HG02642 (cell line): ENCODE results near the gene STPG2.
"Not testable (repeated sequence)": the region's sequence is repeated elsewhere in the genome, so short reads cannot be mapped to it uniquely, and the experiment has no call there.

Experiments used
- ATAC-seq: cut with Tn5 transposase; IDR thresholded peaks from one replicate; pipeline ENCODE4 v1.9.1; 2021; ENCODE audit warnings: mild to moderate bottlenecking; ENCODE audit not compliant: unreplicated experiment, poor library complexity

Gene STPG2

GRCh38 chr4:97662133-97662532 is 481.1 kb downstream of the STPG2 start:
- no peak for ATAC-seq

- ATAC-seq: no peak
Measured at GRCh38 chr4:97656044-97656720, 487.1 kb downstream of the STPG2 start.

- no peak for ATAC-seq
Measured at GRCh38 chr4:97653701-97654100, 489.6 kb downstream of the STPG2 start.

- no peak for ATAC-seq
Measured at GRCh38 chr4:97646997-97647396, 496.3 kb downstream of the STPG2 start.

GRCh38 chr4:97645071-97645821 is 498.0 kb downstream of the STPG2 start:
- no peak for ATAC-seq

GRCh38 chr4:97643179-97643578 is 500.1 kb downstream of the STPG2 start:
- no peak for ATAC-seq

GRCh38 chr4:97639961-97640360 is 503.3 kb downstream of the STPG2 start:
- ATAC-seq: no peak

GRCh38 chr4:97633831-97634230 is 509.4 kb downstream of the STPG2 start:
- ATAC-seq: not testable (repeated sequence)

- no peak for ATAC-seq
Measured at GRCh38 chr4:97627750-97628149, 515.5 kb downstream of the STPG2 start.

GRCh38 chr4:97624204-97624603 is 519.1 kb downstream of the STPG2 start:
- ATAC-seq: no peak

- ATAC-seq: no peak
Measured at GRCh38 chr4:97605932-97606331, 537.3 kb downstream of the STPG2 start.

GRCh38 chr4:97593248-97593647 is 550.0 kb downstream of the STPG2 start:
- no peak for ATAC-seq

GRCh38 chr4:97590266-97590665 is 553.0 kb downstream of the STPG2 start:
- ATAC-seq: no peak

- no peak for ATAC-seq
Measured at GRCh38 chr4:97589481-97590196, 553.6 kb downstream of the STPG2 start.

- no peak for ATAC-seq
Measured at GRCh38 chr4:97587912-97588311, 555.4 kb downstream of the STPG2 start.

- ATAC-seq: no peak
Measured at GRCh38 chr4:97585274-97585673, 558.0 kb downstream of the STPG2 start.

- no peak for ATAC-seq
Measured at GRCh38 chr4:97582890-97583289, 560.4 kb downstream of the STPG2 start.

- ATAC-seq: no peak
Measured at GRCh38 chr4:97577004-97577403, 566.3 kb downstream of the STPG2 start.

- ATAC-seq: no peak
Measured at GRCh38 chr4:97560009-97560408, 583.3 kb downstream of the STPG2 start.

- no peak for ATAC-seq
Measured at GRCh38 chr4:97558204-97558778, 585.0 kb downstream of the STPG2 start.

- not testable (repeated sequence) for ATAC-seq
Measured at GRCh38 chr4:97550637-97551036, 592.6 kb downstream of the STPG2 start.
